ENCODE data around the gene AK2. TPM values are rescaled to one million over a fixed set of nuclear protein-coding genes. Genes with fewer than 3 reads are reported as not detected.

The AK2 gene
- total and polyA plus RNA-seq, 2 donors (not counting 3 experiments of a cell fraction or from before 2014, with no cell fraction given) = 107 to 134 TPM

DNA sequence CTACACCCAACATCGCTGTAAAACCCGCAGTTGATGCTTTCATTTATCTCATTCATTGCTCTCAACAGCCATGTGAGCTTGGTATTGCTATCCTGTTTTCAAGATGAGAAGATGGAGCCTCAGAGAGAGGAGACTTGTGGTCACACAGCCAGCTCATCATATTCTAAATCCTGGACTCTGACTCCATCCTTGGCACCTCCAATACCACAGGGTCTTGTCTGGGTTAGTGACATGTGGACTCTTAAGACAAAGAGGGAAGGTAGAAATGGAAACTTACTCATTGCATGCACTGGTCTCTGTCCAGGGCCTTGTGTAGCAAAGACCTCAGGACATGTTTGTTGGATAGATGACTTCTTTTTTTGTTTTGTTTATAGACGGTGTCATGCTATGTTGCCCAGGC lies 65.1 kb downstream of the AK2 start:
- Histone ChIP-seq H3K79me2 (ENCODE audit: control insufficient read depth, insufficient read depth, low read length) (no peaks in the 10 kb centered on the region), H2AFZ (ENCODE audit: low read depth, low read length) (no peak overlapping the region), H3K4me2 (ENCODE audit: insufficient read depth, low read length) (no peak overlapping the region), H3K9me1 (replicated peaks; ENCODE audit: control insufficient read depth, extremely low read depth, insufficient read depth, low read length) (no peaks in the 10 kb centered on the region), H4K20me1 (replicated peaks; ENCODE audit: control insufficient read depth, extremely low read depth, insufficient read depth, low read length) (no peaks in the 10 kb centered on the region), H3K4me3 (replicated peaks in 1 of 3; ENCODE audit: insufficient read depth in 1 of 3, low read depth in 1 of 3, low read length in 3 of 3) (no peak overlapping the region), H3K9me3 (replicated peaks; ENCODE audit: control insufficient read depth, insufficient read depth, low read length) (no peaks in the 10 kb centered on the region), H3K4me1 (ENCODE audit: control insufficient read depth, extremely low read depth, insufficient read depth, low read length) (no peaks in the 10 kb centered on the region), H3K9ac (replicated peaks; ENCODE audit: extremely low read depth, insufficient read depth, low read length) (no peak overlapping the region), H3K36me3 (ENCODE audit: control insufficient read depth in 2 of 2, extremely low read depth in 1 of 2, insufficient read depth in 2 of 2, low read length in 2 of 2) (no peaks in the 10 kb centered on the region), H3K27ac (ENCODE audit: insufficient read depth, low read depth, low read length) (no peak overlapping the region), H3K27me3 (ENCODE audit: control insufficient read depth in 2 of 2, insufficient read depth in 2 of 2, low read length in 2 of 2) (no peaks in the 10 kb centered on the region)
- no TSS peak for BruUV-seq (replicated peaks)
- TF ChIP-seq EZH2 (IDR thresholded peaks at IDR 0.05; ENCODE audit: borderline replicate concordance, low read depth, low read length, severe bottlenecking) (no peak), POLR2A (IDR thresholded peaks at IDR 0.05; ENCODE audit: low read depth, low read length) (no peak), MYC (IDR thresholded peaks at IDR 0.05; ENCODE audit: low read depth, low read length) (no peak)
- TF ChIP-seq, protein P1, sequence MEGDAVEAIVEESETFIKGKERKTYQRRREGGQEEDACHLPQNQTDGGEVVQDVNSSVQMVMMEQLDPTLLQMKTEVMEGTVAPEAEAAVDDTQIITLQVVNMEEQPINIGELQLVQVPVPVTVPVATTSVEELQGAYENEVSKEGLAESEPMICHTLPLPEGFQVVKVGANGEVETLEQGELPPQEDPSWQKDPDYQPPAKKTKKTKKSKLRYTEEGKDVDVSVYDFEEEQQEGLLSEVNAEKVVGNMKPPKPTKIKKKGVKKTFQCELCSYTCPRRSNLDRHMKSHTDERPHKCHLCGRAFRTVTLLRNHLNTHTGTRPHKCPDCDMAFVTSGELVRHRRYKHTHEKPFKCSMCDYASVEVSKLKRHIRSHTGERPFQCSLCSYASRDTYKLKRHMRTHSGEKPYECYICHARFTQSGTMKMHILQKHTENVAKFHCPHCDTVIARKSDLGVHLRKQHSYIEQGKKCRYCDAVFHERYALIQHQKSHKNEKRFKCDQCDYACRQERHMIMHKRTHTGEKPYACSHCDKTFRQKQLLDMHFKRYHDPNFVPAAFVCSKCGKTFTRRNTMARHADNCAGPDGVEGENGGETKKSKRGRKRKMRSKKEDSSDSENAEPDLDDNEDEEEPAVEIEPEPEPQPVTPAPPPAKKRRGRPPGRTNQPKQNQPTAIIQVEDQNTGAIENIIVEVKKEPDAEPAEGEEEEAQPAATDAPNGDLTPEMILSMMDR (IDR thresholded peaks at IDR 0.05; ENCODE audit: extremely low read depth in 1 of 2, insufficient read depth in 1 of 2, low read depth in 1 of 2, low read length in 2 of 2) = no peak
- no peak for FAIRE-seq
- ChIA-PET POLR2A (no interaction called here), CTCF (interaction anchor here (1.7 to 3.4 kb wide), 3 partner anchors 34 to 38 kb away, joined by 5 to 16 read pairs (median 12); no protein-coding TSS in a partner anchor)
- intact Hi-C loops (cut with micrococcal nuclease) (no loop called here), dilution Hi-C loops (cut with MboI; ENCODE audit: extremely low pct_ligation_motif_present, low sequenced_read_pairs) (no loop called here)
- DNase-seq (ENCODE audit: low read depth, low spot score) = no peak

DNA sequence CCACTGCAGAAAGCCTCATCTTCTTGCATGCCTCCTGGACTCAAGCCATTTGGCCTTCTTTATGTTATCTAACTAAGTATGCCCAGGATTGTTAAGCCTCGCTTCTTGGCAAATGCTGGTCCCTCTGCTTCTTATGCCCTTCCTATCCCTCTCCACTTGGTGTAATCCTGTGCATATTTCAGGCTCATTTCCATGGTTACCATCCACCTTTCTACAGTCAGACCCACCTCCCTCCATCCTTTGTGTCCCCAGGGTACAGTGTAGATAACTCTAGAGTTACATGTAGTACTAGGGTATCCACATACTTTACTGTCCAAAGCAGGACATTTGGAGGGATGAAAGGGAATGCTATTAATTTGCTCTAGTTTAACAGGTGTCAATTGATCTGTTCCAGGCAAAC lies 65.5 kb downstream of the AK2 start:
- Histone ChIP-seq H3K9me3 (replicated peaks; ENCODE audit: control insufficient read depth, insufficient read depth, low read length) (no peaks in the 10 kb centered on the region), H3K79me2 (ENCODE audit: control insufficient read depth, insufficient read depth, low read length) (no peaks in the 10 kb centered on the region), H3K4me2 (ENCODE audit: insufficient read depth, low read length) (no peak overlapping the region), H2AFZ (ENCODE audit: low read depth, low read length) (no peak overlapping the region), H3K27me3 (ENCODE audit: control insufficient read depth in 2 of 2, insufficient read depth in 2 of 2, low read length in 2 of 2) (no peaks in the 10 kb centered on the region), H3K4me1 (ENCODE audit: control insufficient read depth, extremely low read depth, insufficient read depth, low read length) (no peaks in the 10 kb centered on the region), H3K9ac (replicated peaks; ENCODE audit: extremely low read depth, insufficient read depth, low read length) (no peak overlapping the region), H3K27ac (ENCODE audit: insufficient read depth, low read depth, low read length) (no peak overlapping the region), H3K9me1 (replicated peaks; ENCODE audit: control insufficient read depth, extremely low read depth, insufficient read depth, low read length) (no peaks in the 10 kb centered on the region), H4K20me1 (replicated peaks; ENCODE audit: control insufficient read depth, extremely low read depth, insufficient read depth, low read length) (no peaks in the 10 kb centered on the region), H3K4me3 (replicated peaks in 1 of 3; ENCODE audit: insufficient read depth in 1 of 3, low read depth in 1 of 3, low read length in 3 of 3) (no peak overlapping the region), H3K36me3 (ENCODE audit: control insufficient read depth in 2 of 2, extremely low read depth in 1 of 2, insufficient read depth in 2 of 2, low read length in 2 of 2) (no peaks in the 10 kb centered on the region)
- no peak for FAIRE-seq
- BruUV-seq (replicated peaks) = no TSS peak
- intact Hi-C loops (cut with micrococcal nuclease) (no loop called here), dilution Hi-C loops (cut with MboI; ENCODE audit: extremely low pct_ligation_motif_present, low sequenced_read_pairs) (no loop called here)
- TF ChIP-seq MYC (IDR thresholded peaks at IDR 0.05; ENCODE audit: low read depth, low read length) (no peak), POLR2AphosphoS5 (IDR thresholded peaks at IDR 0.05; ENCODE audit: insufficient read depth, low read depth, low read length) (no peak)
- TF ChIP-seq, protein P1 (IDR thresholded peaks at IDR 0.05; ENCODE audit: extremely low read depth in 1 of 2, insufficient read depth in 1 of 2, low read depth in 1 of 2, low read length in 2 of 2) = no peak
- DNase-seq (ENCODE audit: low read depth, low spot score) = no peak
- ChIA-PET POLR2A (no interaction called here), CTCF (interaction anchor here (3.4 kb wide), 1 partner anchor 38 kb away, joined by 12 read pairs; no protein-coding TSS in a partner anchor)
